GM18517 (cell line): ENCODE data around the gene GNG2.

Source experiments
- ATAC-seq: cut with Tn5 transposase; IDR thresholded peaks from one replicate; pipeline ENCODE4 v1.9.1; 2021; ENCODE audit warnings: mild to moderate bottlenecking, moderate library complexity; ENCODE audit not compliant: unreplicated experiment

The GNG2 gene

GRCh38 chr14:51989293-51990234 lies 129.2 kb downstream of the GNG2 start, which contains the start of gene RTRAF:
TSS of gene RTRAF (plus strand) at chr14:51989546. CDS start at chr14:51989640, 94 bp downstream.
- ATAC-seq = peak; percentile 87

- ATAC-seq = no peak
These were observed 130.1 kb downstream of the GNG2 start for GRCh38 chr14:51990488-51990887.

GRCh38 chr14:51993285-51993920 lies 133.0 kb downstream of the GNG2 start:
- no peak for ATAC-seq

- no peak for ATAC-seq
These were observed 135.8 kb downstream of the GNG2 start for GRCh38 chr14:51996148-51996746.

- ATAC-seq = no peak
These were observed 137.9 kb downstream of the GNG2 start for GRCh38 chr14:51998348-51998747.

- ATAC-seq = no peak
These were observed 138.7 kb downstream of the GNG2 start for GRCh38 chr14:51999084-51999483.

GRCh38 chr14:52000019-52000582 lies 139.7 kb downstream of the GNG2 start:
- ATAC-seq = no peak

GRCh38 chr14:52000696-52001095 lies 140.3 kb downstream of the GNG2 start:
- ATAC-seq = no peak

GRCh38 chr14:52002542-52002941 lies 142.1 kb downstream of the GNG2 start:
- no peak for ATAC-seq

- no peak for ATAC-seq
These were observed 142.9 kb downstream of the GNG2 start for GRCh38 chr14:52003324-52003723.

- no peak for ATAC-seq
These were observed 145.2 kb downstream of the GNG2 start for GRCh38 chr14:52005625-52006024.

- ATAC-seq = no peak
These were observed 145.9 kb downstream of the GNG2 start for GRCh38 chr14:52006361-52006760.

- ATAC-seq = no peak
These were observed 146.8 kb downstream of the GNG2 start for GRCh38 chr14:52007211-52007610.

GRCh38 chr14:52007637-52008036 lies 147.2 kb downstream of the GNG2 start:
- no peak for ATAC-seq

- ATAC-seq = no peak
These were observed 147.7 kb downstream of the GNG2 start for GRCh38 chr14:52008136-52008535.

- ATAC-seq = no peak
These were observed 149.8 kb downstream of the GNG2 start for GRCh38 chr14:52010173-52010693.

GRCh38 chr14:52011523-52011922 lies 151.1 kb downstream of the GNG2 start:
- no peak for ATAC-seq

- ATAC-seq = no peak
These were observed 152.2 kb downstream of the GNG2 start for GRCh38 chr14:52012635-52013034.

GRCh38 chr14:52013984-52014600 lies 153.7 kb downstream of the GNG2 start:
- no peak for ATAC-seq

- no peak for ATAC-seq
These were observed 154.3 kb downstream of the GNG2 start for GRCh38 chr14:52014601-52015267.
